ENCODE data around the gene MED25.

Gene MED25

DNA sequence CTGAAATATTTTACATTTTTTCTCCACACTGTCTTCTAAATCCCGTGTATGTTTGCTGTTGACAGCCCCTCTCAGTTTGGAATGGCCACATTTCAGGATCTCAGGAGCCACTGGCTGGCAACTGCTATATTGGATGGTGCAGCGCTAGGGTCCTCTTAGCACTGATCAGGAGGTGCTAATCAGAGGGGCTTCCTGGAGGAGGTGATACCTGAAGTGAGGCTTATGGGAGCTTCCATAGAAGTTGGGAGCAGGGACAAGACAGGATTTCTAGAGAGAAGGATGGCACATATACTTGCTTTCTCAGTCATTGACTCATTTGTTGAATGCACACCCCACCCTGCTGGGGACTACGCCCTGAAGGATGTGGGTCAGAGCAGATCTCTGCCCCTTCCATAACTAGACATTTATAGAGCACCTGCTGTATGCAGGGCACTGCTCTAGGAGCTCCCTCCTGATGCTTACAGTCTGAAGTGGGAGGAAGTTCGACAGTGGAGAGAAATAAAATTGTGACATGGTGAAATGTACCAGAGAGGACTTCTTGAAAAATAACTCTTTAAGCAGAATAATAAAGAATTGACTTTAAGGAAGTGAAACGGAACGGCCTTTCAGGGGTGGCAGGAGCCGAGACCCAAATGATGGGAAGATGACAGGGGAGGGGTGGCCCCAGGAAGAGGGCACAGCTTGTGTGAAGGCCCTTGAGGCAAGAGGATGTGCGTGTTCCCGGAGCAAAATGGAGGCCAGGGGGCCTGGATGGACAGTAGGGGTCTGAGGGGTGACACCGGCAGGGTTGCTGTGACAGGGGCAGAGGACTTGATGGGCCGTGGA lies 38.1 kb upstream of the MED25 start:
- TF ChIP-seq MAX (IDR thresholded peaks at IDR 0.05) (no peak), YY1 (IDR thresholded peaks at IDR 0.05; ENCODE audit: low read depth) (no peak), FOXM1 (IDR thresholded peaks at IDR 0.05; ENCODE audit: borderline replicate concordance, low read depth) (no peak), TAF1 (IDR thresholded peaks at IDR 0.05; ENCODE audit: low read depth) (no peak), REST (IDR thresholded peaks at IDR 0.05; ENCODE audit: low read depth) (no peak), TCF12 (IDR thresholded peaks at IDR 0.05; ENCODE audit: low read depth) (no peak), CEBPB (IDR thresholded peaks at IDR 0.05) (no peak), EP300 (IDR thresholded peaks at IDR 0.05; ENCODE audit: borderline replicate concordance) (no peak), EGR1 (IDR thresholded peaks at IDR 0.05) (no peak), TEAD4 (IDR thresholded peaks at IDR 0.05) (no peak), NFIC (IDR thresholded peaks at IDR 0.05) (no peak), CREB1 (IDR thresholded peaks at IDR 0.05; ENCODE audit: low read depth) (no peak), RAD21 (IDR thresholded peaks at IDR 0.05; ENCODE audit: low read depth) (no peak), ZBTB7A (IDR thresholded peaks at IDR 0.05; ENCODE audit: low read depth) (no peak)
- TF ChIP-seq, protein P1, sequence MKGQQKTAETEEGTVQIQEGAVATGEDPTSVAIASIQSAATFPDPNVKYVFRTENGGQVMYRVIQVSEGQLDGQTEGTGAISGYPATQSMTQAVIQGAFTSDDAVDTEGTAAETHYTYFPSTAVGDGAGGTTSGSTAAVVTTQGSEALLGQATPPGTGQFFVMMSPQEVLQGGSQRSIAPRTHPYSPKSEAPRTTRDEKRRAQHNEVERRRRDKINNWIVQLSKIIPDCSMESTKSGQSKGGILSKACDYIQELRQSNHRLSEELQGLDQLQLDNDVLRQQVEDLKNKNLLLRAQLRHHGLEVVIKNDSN (IDR thresholded peaks at IDR 0.05) = no peak

DNA sequence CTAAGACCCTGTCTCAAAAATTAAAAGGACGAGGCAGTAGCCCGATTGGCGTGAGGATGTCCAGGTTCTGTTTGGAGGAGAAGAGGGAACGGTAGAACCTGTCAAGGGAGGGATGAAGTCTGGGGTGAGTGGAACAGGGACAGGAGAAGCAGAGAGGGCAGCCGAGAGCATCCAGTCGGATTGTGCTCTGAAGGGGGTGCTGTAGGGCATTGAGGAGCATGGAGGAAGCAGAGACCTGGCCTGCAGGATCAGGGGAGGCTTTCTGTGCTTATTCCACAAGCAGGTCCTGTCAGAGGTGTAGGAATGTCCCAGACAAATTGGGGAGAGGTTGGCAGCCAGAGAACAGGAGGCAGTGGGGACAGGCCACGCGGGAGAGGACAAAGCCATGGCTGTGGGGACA lies 37.2 kb upstream of the MED25 start:
- TF ChIP-seq NFIC (IDR thresholded peaks at IDR 0.05) (no peak), CEBPB (IDR thresholded peaks at IDR 0.05) (no peak), REST (IDR thresholded peaks at IDR 0.05; ENCODE audit: low read depth) (no peak), RAD21 (IDR thresholded peaks at IDR 0.05; ENCODE audit: low read depth) (no peak), EGR1 (IDR thresholded peaks at IDR 0.05) (no peak), YY1 (IDR thresholded peaks at IDR 0.05; ENCODE audit: low read depth) (no peak), MAX (IDR thresholded peaks at IDR 0.05) (no peak), TCF12 (IDR thresholded peaks at IDR 0.05; ENCODE audit: low read depth) (no peak), EP300 (IDR thresholded peaks at IDR 0.05; ENCODE audit: borderline replicate concordance) (no peak), ZBTB7A (IDR thresholded peaks at IDR 0.05; ENCODE audit: low read depth) (no peak), TEAD4 (IDR thresholded peaks at IDR 0.05) (no peak), TAF1 (IDR thresholded peaks at IDR 0.05; ENCODE audit: low read depth) (no peak), CREB1 (IDR thresholded peaks at IDR 0.05; ENCODE audit: low read depth) (no peak)
- TF ChIP-seq, protein P1 (IDR thresholded peaks at IDR 0.05) = no peak

- TF ChIP-seq TEAD4 (IDR thresholded peaks at IDR 0.05) (no peak), CREB1 (IDR thresholded peaks at IDR 0.05; ENCODE audit: low read depth) (no peak), ZBTB7A (IDR thresholded peaks at IDR 0.05; ENCODE audit: low read depth) (no peak), YY1 (IDR thresholded peaks at IDR 0.05; ENCODE audit: low read depth) (no peak), RAD21 (IDR thresholded peaks at IDR 0.05; ENCODE audit: low read depth) (no peak), FOXM1 (IDR thresholded peaks at IDR 0.05; ENCODE audit: borderline replicate concordance, low read depth) (no peak), TCF12 (IDR thresholded peaks at IDR 0.05; ENCODE audit: low read depth) (no peak), TAF1 (IDR thresholded peaks at IDR 0.05; ENCODE audit: low read depth) (no peak), NFIC (IDR thresholded peaks at IDR 0.05) (no peak), REST (IDR thresholded peaks at IDR 0.05; ENCODE audit: low read depth) (no peak), EGR1 (IDR thresholded peaks at IDR 0.05) (no peak), MAX (IDR thresholded peaks at IDR 0.05) (no peak), CEBPB (IDR thresholded peaks at IDR 0.05) (no peak), EP300 (IDR thresholded peaks at IDR 0.05; ENCODE audit: borderline replicate concordance) (no peak)
- TF ChIP-seq, protein P1 (IDR thresholded peaks at IDR 0.05) = no peak
Observed at GRCh38 chr19:49781394-49781793, 36.7 kb upstream of the MED25 start.

All from Ishikawa (cell line).